HCT116 (cell line): Measurements from ENCODE around the gene ANKRD44. TPM values are rescaled to one million over a fixed set of nuclear protein-coding genes. Genes with fewer than 3 reads are reported as not detected.

Experiments
- ATAC-seq: fragments of 200-7000 bp; cut with Tn5 transposase; 2 replicates; pipeline ENCODE4 v1.9.1; 2020; ENCODE audit warnings: mild to moderate bottlenecking, moderate library complexity
- BruUV-seq: library from RNA; stranded (reverse); fragments of 400-500 nt; replicated peaks from 2 replicates; lab custom pipeline; 2021; lab: Mats Ljungman, UMichigan
- CTCF ChIA-PET: fragments of 300-600 bp; sonication (Branson Sonifier 250); formaldehyde crosslinking; loops from one replicate; lab custom pipeline; 2021; ENCODE audit warnings: antibody characterized with exemption; lab: Charles Lee
- POLR2A ChIA-PET: fragments of 300-600, 350-600 bp; sonication (Branson Sonifier 250); formaldehyde crosslinking; loops from one replicate; lab custom pipeline; 2021; ENCODE audit warnings: antibody characterized with exemption; lab: Charles Lee
- RAD21 ChIA-PET, 2 experiments: fragments of 300-600 bp; sonication (Branson Sonifier 250); formaldehyde crosslinking; loops; one replicate each; lab custom pipeline; 2023; ENCODE audit warnings: low total read pairs in 2 of 2; ENCODE audit not compliant: uncharacterized antibody in 2 of 2, unreplicated experiment in 2 of 2, low non-redundant PET in 1 of 2; lab: Charles Lee
- DNase-seq: peaks from one replicate; pipeline ENCODE4 v3.0.0-alpha.2; 2010; ENCODE audit warnings: low read depth, low spot score
- H2AFZ ChIP-seq: fragments of 200-600 bp; shearing (Covaris generic), sonication (generic); 2 replicates; pipeline ENCODE4 v1.6.1; 2017; ENCODE audit warnings: low read depth, mixed run types, mixed read lengths, antibody characterized with exemption, low read length; ENCODE audit not compliant: poor library complexity, severe bottlenecking
- H3K27ac ChIP-seq: 2 replicates; pipeline ENCODE4 v1.5.1; 2012; ENCODE audit warnings: low read depth, low read length
- H3K27me3 ChIP-seq: fragments of 200-600 bp; sonication (generic); 2 replicates; pipeline ENCODE4 v1.6.1; 2016; ENCODE audit warnings: mixed run types, low read length, mixed read lengths; ENCODE audit not compliant: insufficient read depth
- H3K36me3 ChIP-seq, 2 experiments: fragments of 200-500 bp in 1 of 2; fragments of 200-600 bp in 1 of 2; sonication (Bioruptor generic) in 1 of 2; sonication (generic) in 1 of 2; 2 replicates each; pipeline versions ENCODE4 v1.5.1 to v1.6.1; 2014 to 2016; ENCODE audit warnings: low read length in 2 of 2, inconsistent platforms in 1 of 2, mixed read lengths in 1 of 2, mixed run types in 1 of 2; ENCODE audit not compliant: insufficient read depth in 2 of 2, control insufficient read depth in 1 of 2
- H3K4me1 ChIP-seq, 2 experiments: fragments of 200-600 bp in 1 of 2; sonication (generic) in 1 of 2; 2 replicates each; pipeline versions ENCODE4 v1.5.1 to v1.6.1; 2012 to 2017; ENCODE audit warnings: low read length in 2 of 2, inconsistent platforms in 1 of 2, mild to moderate bottlenecking in 1 of 2, mixed read lengths in 1 of 2, mixed run types in 1 of 2, moderate library complexity in 1 of 2; ENCODE audit not compliant: insufficient read depth in 2 of 2, control insufficient read depth in 1 of 2
- H3K4me2 ChIP-seq: fragments of 200-600 bp; sonication (generic); 2 replicates; pipeline ENCODE4 v1.6.1; 2017; ENCODE audit warnings: mixed run types, low read length, mixed read lengths
- H3K4me3 ChIP-seq, 2 experiments: fragments of 200-600 bp in 1 of 2; sonication (generic) in 1 of 2; replicated peaks in 1 of 2; 2 replicates each; pipeline ENCODE4 v1.5.1; 2011 to 2016; ENCODE audit warnings: low read length in 2 of 2, control low read depth in 1 of 2, low read depth in 1 of 2, mild to moderate bottlenecking in 1 of 2, mixed read lengths in 1 of 2, mixed run types in 1 of 2
- H3K79me2 ChIP-seq: fragments of 200-600 bp; sonication (generic); 2 replicates; pipeline ENCODE4 v1.6.1; 2017; ENCODE audit warnings: mild to moderate bottlenecking, mixed run types, low read length, moderate library complexity, mixed read lengths; ENCODE audit not compliant: insufficient read depth
- H3K9ac ChIP-seq: fragments of 200-600 bp; sonication (generic); 2 replicates; pipeline ENCODE4 v1.6.1; 2016; ENCODE audit warnings: low read length, mixed read lengths
- H3K9me2 ChIP-seq: fragments of 200-600 bp; sonication (generic), shearing (Covaris generic); 2 replicates; pipeline ENCODE4 v1.6.1; 2017; ENCODE audit warnings: mixed run types, mild to moderate bottlenecking, moderate library complexity; ENCODE audit not compliant: insufficient read depth
- H3K9me3 ChIP-seq, 2 experiments: fragments of 200-500 bp in 1 of 2; fragments of 200-600 bp in 1 of 2; sonication (Bioruptor generic) in 1 of 2; sonication (generic) in 1 of 2; 2 replicates each; pipeline ENCODE4 v1.6.1; 2014 to 2017; ENCODE audit warnings: low read length in 2 of 2, mixed read lengths in 2 of 2, inconsistent platforms in 1 of 2, low read depth in 1 of 2, mild to moderate bottlenecking in 1 of 2, mixed run types in 1 of 2, moderate library complexity in 1 of 2; ENCODE audit not compliant: control insufficient read depth in 1 of 2, insufficient read depth in 1 of 2
- H4K20me1 ChIP-seq: fragments of 200-600 bp; sonication (generic), shearing (Covaris generic); 2 replicates; pipeline ENCODE4 v1.6.1; 2017; ENCODE audit warnings: mixed run types, mild to moderate bottlenecking, moderate library complexity; ENCODE audit not compliant: insufficient read depth
- ATF3 ChIP-seq: IDR thresholded peaks from 2 replicates; pipeline ENCODE4 v1.6.1; 2012
- EGR1 ChIP-seq: IDR thresholded peaks from 2 replicates; pipeline ENCODE4 v1.6.1; 2012; ENCODE audit warnings: low read depth
- ELF1 ChIP-seq: IDR thresholded peaks from 2 replicates; pipeline ENCODE4 v1.6.1; 2012; ENCODE audit warnings: low read depth, borderline replicate concordance
- EZH2 ChIP-seq: fragments of 200-600 bp; sonication (generic); IDR thresholded peaks from 2 replicates; pipeline ENCODE4 v1.6.1; 2017; ENCODE audit warnings: antibody characterized with exemption, mixed run types
- EZH2phosphoT487 ChIP-seq: fragments of 200-600 bp; IDR thresholded peaks from 2 replicates; pipeline ENCODE4 v1.6.1; 2018; ENCODE audit warnings: antibody characterized with exemption, borderline replicate concordance
- JUND ChIP-seq: IDR thresholded peaks from 2 replicates; pipeline ENCODE4 v1.6.1; 2012
- POLR2A ChIP-seq: IDR thresholded peaks from 2 replicates; pipeline ENCODE4 v1.7.0; 2011; ENCODE audit warnings: borderline replicate concordance; ENCODE audit not compliant: insufficient read depth, insufficient read length; ENCODE audit errors: extremely low read depth
- REST ChIP-seq: IDR thresholded peaks from 2 replicates; pipeline ENCODE4 v1.6.1; 2012; ENCODE audit warnings: low read depth
- SIN3A ChIP-seq: IDR thresholded peaks from 2 replicates; pipeline ENCODE4 v1.6.1; 2012; ENCODE audit warnings: low read depth
- SP1 ChIP-seq: IDR thresholded peaks from 2 replicates; pipeline ENCODE4 v1.6.1; 2012; ENCODE audit warnings: low read depth
- SRF ChIP-seq: IDR thresholded peaks from 2 replicates; pipeline ENCODE4 v1.6.1; 2012; ENCODE audit warnings: low read depth
- TCF7L2 ChIP-seq: IDR thresholded peaks from 2 replicates; pipeline ENCODE4 v1.7.0; 2011; ENCODE audit warnings: borderline replicate concordance, inconsistent platforms; ENCODE audit not compliant: insufficient read depth, insufficient read length; ENCODE audit errors: extremely low read depth
- YY1 ChIP-seq: IDR thresholded peaks from 2 replicates; pipeline ENCODE4 v1.6.1; 2011; ENCODE audit warnings: low read length, low read depth, moderate library complexity, mild to moderate bottlenecking; ENCODE audit not compliant: insufficient replicate concordance; ENCODE audit errors: extremely low read depth
- intact Hi-C: fragments of 100-400 bp; cut with micrococcal nuclease; formaldehyde crosslinking; loops from 2 replicates; pipeline ENCODE4 v1.10.0; 2022
- total RNA-seq: library from RNA; stranded (reverse); gene quantifications from one replicate; pipeline ENCODE4 v1.2.1, GENCODE V29; 2021; ENCODE audit not compliant: unreplicated experiment
- TF ChIP-seq, protein P1 (sequence below): IDR thresholded peaks from 2 replicates; pipeline ENCODE4 v1.6.1; 2011; ENCODE audit warnings: mild to moderate bottlenecking, low read length, moderate library complexity; ENCODE audit not compliant: insufficient replicate concordance; ENCODE audit errors: extremely low read depth
- TF ChIP-seq, protein P2 (sequence below), 3 experiments: fragments of 200-600 bp in 1 of 3; sonication (generic) in 1 of 3; IDR thresholded peaks in 2 of 3; conservative IDR thresholded peaks in 1 of 3; 2 replicates each; pipeline ENCODE4 v1.5.1; 2012 to 2017; ENCODE audit warnings: low read depth in 2 of 3, low read length in 2 of 3, antibody characterized with exemption in 1 of 3, borderline replicate concordance in 1 of 3, control low read depth in 1 of 3, mild to moderate bottlenecking in 1 of 3, mixed read lengths in 1 of 3, mixed run types in 1 of 3, moderate library complexity in 1 of 3; ENCODE audit not compliant: insufficient read depth in 1 of 3

ANKRD44 gene
- total RNA-seq, 1 experiment from 2014 or later, result 2.7 TPM

- ChIA-PET POLR2A (no interaction called here), CTCF (no interaction called here), RAD21 (no interaction called here)
- Histone ChIP-seq H3K27ac (no peak overlapping the region), H4K20me1 (no peaks in the 10 kb centered on the region), H3K9ac (no peak overlapping the region), H3K9me3 (no peaks in the 10 kb centered on the region), H2AFZ (no peak overlapping the region), H3K36me3 (no peaks in the 10 kb centered on the region), H3K4me2 (no peak overlapping the region), H3K4me1 (peaks cover 0 to 11% of the 10 kb centered on the region in 2 experiments; a peak in 2 of 4 replicates), H3K79me2 (no peaks in the 10 kb centered on the region), H3K9me2 (no peaks in the 10 kb centered on the region), H3K4me3 (no peak overlapping the region), H3K27me3 (no peaks in the 10 kb centered on the region)
- intact Hi-C loops, result loop anchor here (10.0 kb wide), 1 partner anchor 309 kb away; no protein-coding TSS in a partner anchor
- DNase-seq, result no peak
- TF ChIP-seq YY1, result no peak
- TF ChIP-seq EGR1, result no peak
- no peak for TF ChIP-seq TCF7L2
- no peak for TF ChIP-seq SRF
- TF ChIP-seq REST, result no peak
- TF ChIP-seq, protein P1, sequence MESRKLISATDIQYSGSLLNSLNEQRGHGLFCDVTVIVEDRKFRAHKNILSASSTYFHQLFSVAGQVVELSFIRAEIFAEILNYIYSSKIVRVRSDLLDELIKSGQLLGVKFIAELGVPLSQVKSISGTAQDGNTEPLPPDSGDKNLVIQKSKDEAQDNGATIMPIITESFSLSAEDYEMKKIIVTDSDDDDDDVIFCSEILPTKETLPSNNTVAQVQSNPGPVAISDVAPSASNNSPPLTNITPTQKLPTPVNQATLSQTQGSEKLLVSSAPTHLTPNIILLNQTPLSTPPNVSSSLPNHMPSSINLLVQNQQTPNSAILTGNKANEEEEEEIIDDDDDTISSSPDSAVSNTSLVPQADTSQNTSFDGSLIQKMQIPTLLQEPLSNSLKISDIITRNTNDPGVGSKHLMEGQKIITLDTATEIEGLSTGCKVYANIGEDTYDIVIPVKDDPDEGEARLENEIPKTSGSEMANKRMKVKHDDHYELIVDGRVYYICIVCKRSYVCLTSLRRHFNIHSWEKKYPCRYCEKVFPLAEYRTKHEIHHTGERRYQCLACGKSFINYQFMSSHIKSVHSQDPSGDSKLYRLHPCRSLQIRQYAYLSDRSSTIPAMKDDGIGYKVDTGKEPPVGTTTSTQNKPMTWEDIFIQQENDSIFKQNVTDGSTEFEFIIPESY, result no peak
- no peak for TF ChIP-seq POLR2A
- TF ChIP-seq ATF3, result no peak
- no peak for TF ChIP-seq EZH2phosphoT487
- no peak for TF ChIP-seq SIN3A
- TF ChIP-seq EZH2, result no peak
- no peak for TF ChIP-seq JUND
- TF ChIP-seq, protein P2, sequence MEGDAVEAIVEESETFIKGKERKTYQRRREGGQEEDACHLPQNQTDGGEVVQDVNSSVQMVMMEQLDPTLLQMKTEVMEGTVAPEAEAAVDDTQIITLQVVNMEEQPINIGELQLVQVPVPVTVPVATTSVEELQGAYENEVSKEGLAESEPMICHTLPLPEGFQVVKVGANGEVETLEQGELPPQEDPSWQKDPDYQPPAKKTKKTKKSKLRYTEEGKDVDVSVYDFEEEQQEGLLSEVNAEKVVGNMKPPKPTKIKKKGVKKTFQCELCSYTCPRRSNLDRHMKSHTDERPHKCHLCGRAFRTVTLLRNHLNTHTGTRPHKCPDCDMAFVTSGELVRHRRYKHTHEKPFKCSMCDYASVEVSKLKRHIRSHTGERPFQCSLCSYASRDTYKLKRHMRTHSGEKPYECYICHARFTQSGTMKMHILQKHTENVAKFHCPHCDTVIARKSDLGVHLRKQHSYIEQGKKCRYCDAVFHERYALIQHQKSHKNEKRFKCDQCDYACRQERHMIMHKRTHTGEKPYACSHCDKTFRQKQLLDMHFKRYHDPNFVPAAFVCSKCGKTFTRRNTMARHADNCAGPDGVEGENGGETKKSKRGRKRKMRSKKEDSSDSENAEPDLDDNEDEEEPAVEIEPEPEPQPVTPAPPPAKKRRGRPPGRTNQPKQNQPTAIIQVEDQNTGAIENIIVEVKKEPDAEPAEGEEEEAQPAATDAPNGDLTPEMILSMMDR (IDR thresholded peaks at IDR 0.05 in 2 of 3, conservative IDR thresholded peaks at IDR 0.05 in 1 of 3; ENCODE audit: borderline replicate concordance in 1 of 3, insufficient read depth in 1 of 3, low read depth in 2 of 3, low read length in 2 of 3), result no peak
- no peak for TF ChIP-seq ELF1
- no peak for TF ChIP-seq SP1
- ATAC-seq, result no peak
- BruUV-seq, result no TSS peak
These were observed 146.3 kb downstream of the ANKRD44 start for GRCh38 chr2:197164141-197164754.
